Prostate gland (tissue), 2 donors: ENCODE measurements around the gene SOX14. TPM values are rescaled to one million over a fixed set of nuclear protein-coding genes. Genes with fewer than 3 reads are reported as not detected.
A peak's percentile ranks its signal among the peaks of the same experiment; 100 is the strongest.

ENCODE experiments used
- DNase-seq: peaks from one replicate; pipeline ENCODE4 v3.0.0-alpha.2; 2019; ENCODE audit warnings: low spot score
- H3K27ac ChIP-seq, 2 donors: fragments of 200-600 bp; sonication (generic); 2 replicates each; pipeline ENCODE4 v1.5.1; 2017 to 2019
- H3K27me3 ChIP-seq: fragments of 200-600 bp; sonication (generic); replicated peaks from 2 replicates; pipeline ENCODE4 v1.5.1; 2019; ENCODE audit not compliant: insufficient read depth
- H3K36me3 ChIP-seq, 2 donors: fragments of 200-600 bp; sonication (generic); 1 replicate in 1 of 2; 2 replicates in 1 of 2; pipeline versions ENCODE4 v1.5.1 to v1.8.1; 2017 to 2019
- H3K4me1 ChIP-seq: fragments of 200-600 bp; sonication (generic); replicated peaks from 2 replicates; pipeline ENCODE4 v1.5.1; 2019
- H3K4me3 ChIP-seq, 2 donors: fragments of 200-600 bp; sonication (generic); 2 replicates each; pipeline ENCODE4 v1.5.1; 2017 to 2019
- H3K9me3 ChIP-seq: fragments of 200-600 bp; sonication (generic); 2 replicates; pipeline ENCODE4 v1.5.1; 2017
- POLR2A ChIP-seq: fragments of 450-650 bp; IDR thresholded peaks from one replicate; pipeline ENCODE4 v1.6.1; 2016; ENCODE audit warnings: antibody characterized with exemption, mild to moderate bottlenecking
- POLR2AphosphoS5 ChIP-seq: sonication (generic); formaldehyde crosslinking; IDR thresholded peaks from one replicate; pipeline ENCODE4 v1.6.1; 2017; ENCODE audit warnings: antibody characterized with exemption
- WGBS: methylation state at CpG from one replicate; pipeline ENCODE4 v1.1.5; 2018; 5-methylcytosine and 5-hydroxymethylcytosine counted together
- intact Hi-C: fragments of 100-400 bp; cut with DNase I; formaldehyde crosslinking; loops from one replicate; pipeline ENCODE4 v1.14.2; 2022
- total RNA-seq, 2 donors: library from RNA; depleted of rRNA; stranded (reverse); fragments of >200 nt; gene quantifications; one replicate each; pipeline ENCODE4 v1.1.0, GENCODE V29; 2016
- TF ChIP-seq, protein P1 (sequence below), 4 experiments: fragments of 200-600 bp in 2 of 4; fragments of 450-650 bp in 2 of 4; sonication (generic) in 2 of 4; IDR thresholded peaks; 1 replicate in 3 of 4; 2 replicates in 1 of 4; pipeline ENCODE4 v1.5.1; 2016 to 2019; ENCODE audit warnings: antibody characterized with exemption in 4 of 4, mild to moderate bottlenecking in 2 of 4, moderate library complexity in 2 of 4

Gene SOX14
- total RNA-seq, result 1 to 10 TPM in 1 of 2 donors, under 1 TPM in 1; 0.80 to 1.2 TPM

DNA sequence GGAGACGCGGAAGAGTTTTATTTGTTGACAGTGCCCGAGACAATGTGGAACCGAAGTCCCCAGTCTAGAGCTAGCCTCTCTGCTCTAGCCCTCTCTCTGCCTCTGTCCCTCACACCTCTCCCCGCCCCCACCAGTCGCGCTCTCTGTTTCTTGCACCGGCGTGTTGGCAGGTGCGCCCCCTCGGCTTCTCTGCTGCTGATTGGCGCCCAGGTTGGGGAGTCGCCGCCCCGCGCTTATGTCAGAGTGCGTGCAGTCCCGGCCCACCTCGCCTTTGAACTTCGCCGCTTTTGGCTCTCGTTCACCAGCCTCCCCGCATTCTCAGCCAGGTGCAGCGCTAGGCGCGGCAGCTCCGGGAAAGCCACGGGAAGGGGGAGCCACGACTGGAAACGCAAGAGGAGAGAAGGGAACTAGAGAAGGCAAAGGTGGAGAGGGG, at the start of gene SOX14:
SOX14 (plus strand) TSS at position 315 of the 433 bp plus-strand sequence. CDS start 470 bp downstream, outside the sequence.
- Histone ChIP-seq H3K27ac (peak within 1 kb of the TSS in 1 of 2 donors; percentile 38), H3K4me1 (peaks cover 6% of the 10 kb centered on the region), H3K27me3 (peaks cover 67% of the 10 kb centered on the region), H3K4me3 (peak within 1 kb of the TSS; percentile 15 to 21), H3K9me3 (no peaks in the 10 kb centered on the region), H3K36me3 (no peaks in the 10 kb centered on the region)
- DNase-seq, result peak; percentile 28
- no peak for TF ChIP-seq POLR2AphosphoS5
- TF ChIP-seq, protein P1, sequence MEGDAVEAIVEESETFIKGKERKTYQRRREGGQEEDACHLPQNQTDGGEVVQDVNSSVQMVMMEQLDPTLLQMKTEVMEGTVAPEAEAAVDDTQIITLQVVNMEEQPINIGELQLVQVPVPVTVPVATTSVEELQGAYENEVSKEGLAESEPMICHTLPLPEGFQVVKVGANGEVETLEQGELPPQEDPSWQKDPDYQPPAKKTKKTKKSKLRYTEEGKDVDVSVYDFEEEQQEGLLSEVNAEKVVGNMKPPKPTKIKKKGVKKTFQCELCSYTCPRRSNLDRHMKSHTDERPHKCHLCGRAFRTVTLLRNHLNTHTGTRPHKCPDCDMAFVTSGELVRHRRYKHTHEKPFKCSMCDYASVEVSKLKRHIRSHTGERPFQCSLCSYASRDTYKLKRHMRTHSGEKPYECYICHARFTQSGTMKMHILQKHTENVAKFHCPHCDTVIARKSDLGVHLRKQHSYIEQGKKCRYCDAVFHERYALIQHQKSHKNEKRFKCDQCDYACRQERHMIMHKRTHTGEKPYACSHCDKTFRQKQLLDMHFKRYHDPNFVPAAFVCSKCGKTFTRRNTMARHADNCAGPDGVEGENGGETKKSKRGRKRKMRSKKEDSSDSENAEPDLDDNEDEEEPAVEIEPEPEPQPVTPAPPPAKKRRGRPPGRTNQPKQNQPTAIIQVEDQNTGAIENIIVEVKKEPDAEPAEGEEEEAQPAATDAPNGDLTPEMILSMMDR (IDR thresholded peaks at IDR 0.05), result no peak
- no peak for TF ChIP-seq POLR2A
- 1% methylated on average over 30 of the region's 30 CpGs for WGBS
- intact Hi-C loops, result no loop called here

DNA sequence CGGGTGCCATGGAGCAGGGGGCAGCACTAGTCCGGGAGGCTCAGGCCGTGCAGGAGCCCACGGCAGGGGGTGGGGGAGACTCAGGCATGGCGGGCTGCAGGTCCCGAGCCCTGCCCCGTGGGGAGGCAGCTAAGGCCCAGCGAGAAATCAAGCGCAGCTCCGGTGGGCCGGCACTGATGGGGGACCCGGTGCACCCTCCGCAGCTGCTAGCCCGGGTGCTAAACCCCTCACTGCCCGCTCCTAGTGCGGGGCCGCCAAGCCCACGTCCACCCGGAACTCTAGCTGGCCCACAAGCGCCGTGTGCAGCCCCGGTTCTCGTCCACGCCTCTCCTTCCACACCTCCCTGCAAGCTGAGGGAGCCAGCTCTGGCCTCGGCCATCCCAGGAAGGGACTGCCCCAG, 49.6 kb upstream of the SOX14 start:
- Histone ChIP-seq H3K9me3 (no peaks in the 10 kb centered on the region), H3K4me3 (no peak overlapping the region), H3K27me3 (no peaks in the 10 kb centered on the region), H3K4me1 (no peaks in the 10 kb centered on the region), H3K27ac (no peak overlapping the region), H3K36me3 (no peaks in the 10 kb centered on the region)
- DNase-seq, result no peak
- TF ChIP-seq POLR2AphosphoS5 (no peak), POLR2A (no peak)
- TF ChIP-seq, protein P1 (IDR thresholded peaks at IDR 0.05), result no peak
- intact Hi-C loops, result no loop called here
- 94% methylated on average over 25 of the region's 25 CpGs for WGBS

DNA sequence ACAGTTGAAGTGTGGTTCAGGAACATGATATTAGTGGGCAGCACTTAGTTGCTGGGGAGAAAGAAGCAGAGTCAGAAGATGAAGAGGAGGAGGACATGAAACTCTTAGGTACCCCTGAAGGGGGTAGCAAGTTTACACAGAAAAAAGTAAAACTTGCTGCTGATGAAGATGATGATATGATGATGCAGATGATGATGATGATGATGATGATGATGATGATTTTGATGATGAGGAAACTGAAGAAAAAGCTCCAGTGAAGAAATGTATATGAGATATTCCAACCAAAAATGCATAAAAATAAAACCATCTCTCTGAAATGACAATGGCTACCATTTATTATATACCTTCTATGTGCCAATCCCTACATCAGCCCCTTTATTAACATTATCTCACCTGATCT, 39.9 kb upstream of the SOX14 start:
- H3K27ac ChIP-seq, result no peak overlapping the region
- H3K4me3 ChIP-seq, result no peak overlapping the region
- no peaks in the 10 kb centered on the region for H3K4me1 ChIP-seq
- DNase-seq, result no peak
- intact Hi-C loops, result no loop called here
- H3K36me3 ChIP-seq, result no peaks in the 10 kb centered on the region
- H3K27me3 ChIP-seq, result no peaks in the 10 kb centered on the region
- no peaks in the 10 kb centered on the region for H3K9me3 ChIP-seq
- TF ChIP-seq POLR2A (no peak), POLR2AphosphoS5 (no peak)
- TF ChIP-seq, protein P1 (IDR thresholded peaks at IDR 0.05), result no peak

DNA sequence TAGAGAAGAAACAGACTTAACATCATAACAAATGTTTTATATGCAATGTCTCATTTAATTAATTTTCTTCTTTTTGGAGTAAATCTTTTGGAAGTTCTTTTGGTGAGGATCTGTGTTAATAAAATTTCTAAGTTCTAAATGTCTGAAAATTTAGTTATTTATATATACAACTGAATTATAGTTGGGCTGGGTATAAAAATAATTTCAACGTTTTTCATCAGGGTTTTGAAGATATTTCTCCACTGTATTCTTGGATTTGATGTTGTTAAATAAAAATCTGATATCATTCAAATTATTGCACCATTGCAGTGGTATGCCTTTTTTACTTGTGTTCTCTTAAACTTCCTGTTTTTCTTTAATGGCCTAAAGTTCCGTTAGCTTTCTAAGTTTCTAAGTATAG, 26.9 kb upstream of the SOX14 start:
- no peak for TF ChIP-seq POLR2AphosphoS5
- no peak for TF ChIP-seq POLR2A
- TF ChIP-seq, protein P1 (IDR thresholded peaks at IDR 0.05), result no peak
- no peak overlapping the region for H3K4me3 ChIP-seq
- H3K4me1 ChIP-seq, result no peaks in the 10 kb centered on the region
- 82% methylated on average over 2 of the region's 2 CpGs for WGBS
- H3K27me3 ChIP-seq, result no peaks in the 10 kb centered on the region
- DNase-seq, result no peak
- H3K27ac ChIP-seq, result no peak overlapping the region
- H3K9me3 ChIP-seq, result no peaks in the 10 kb centered on the region
- H3K36me3 ChIP-seq, result no peaks in the 10 kb centered on the region
- intact Hi-C loops, result no loop called here

DNA sequence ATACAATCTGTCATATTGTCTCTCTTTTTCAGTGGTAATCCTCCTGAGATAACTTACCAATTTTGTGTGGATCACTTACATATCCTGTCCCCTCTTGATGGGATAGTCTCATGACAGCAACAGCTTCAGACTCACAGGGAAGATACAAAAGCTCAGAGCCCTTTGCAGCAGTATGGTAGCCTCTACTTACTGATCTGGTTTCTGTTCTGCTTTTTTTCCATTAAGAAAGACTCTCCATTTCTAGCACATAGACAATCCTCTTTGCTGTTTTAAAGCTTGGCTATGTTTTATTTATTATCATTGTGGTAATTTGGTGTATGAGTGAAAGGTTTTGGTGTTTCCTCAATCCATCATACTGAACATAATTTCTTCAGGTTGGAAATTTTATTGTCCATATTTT, 25.4 kb upstream of the SOX14 start:
- no peak for TF ChIP-seq POLR2AphosphoS5
- no peak for TF ChIP-seq POLR2A
- TF ChIP-seq, protein P1 (IDR thresholded peaks at IDR 0.05), result no peak
- Histone ChIP-seq H3K36me3 (no peaks in the 10 kb centered on the region), H3K9me3 (no peaks in the 10 kb centered on the region), H3K27me3 (no peaks in the 10 kb centered on the region), H3K27ac (no peak overlapping the region), H3K4me3 (no peak overlapping the region), H3K4me1 (no peaks in the 10 kb centered on the region)
- intact Hi-C loops, result no loop called here
- no peak for DNase-seq
